NCI-H446 treated with DMSO at 0.1 percent for 48 hours (cell line): ENCODE data around the gene NR6A1.

Experiments used
- DNase-seq: peaks from one replicate; lab custom pipeline; 2025; lab: John Stamatoyannopoulos, UW

NR6A1 gene

DNA sequence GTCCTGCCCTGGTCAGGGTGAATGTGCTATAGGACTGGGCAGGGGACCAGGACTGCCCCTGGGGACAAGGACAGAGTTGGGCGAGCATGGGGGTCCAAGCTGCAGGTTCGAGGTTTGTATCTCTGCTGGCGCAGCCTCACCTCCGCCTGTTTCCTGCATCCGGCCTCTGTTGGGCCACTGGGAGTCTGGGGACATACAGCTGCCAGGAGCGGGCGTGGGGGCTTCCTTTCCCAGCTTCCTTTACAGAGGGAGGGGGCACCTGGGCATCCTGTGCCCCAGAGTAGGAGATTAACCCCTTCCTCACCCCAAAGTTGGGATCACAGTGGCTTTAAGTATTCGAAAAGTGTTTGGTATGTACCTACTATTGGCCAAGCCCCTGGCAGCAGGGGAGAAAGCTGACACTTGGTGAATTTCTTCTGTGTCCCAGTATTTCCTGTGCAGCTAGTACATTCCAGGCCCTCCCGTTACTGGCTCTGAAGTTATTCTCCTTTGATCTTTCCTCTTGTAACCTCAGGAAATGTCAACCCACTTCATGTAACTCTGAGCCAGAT, 24.8 kb upstream of the NR6A1 start:
- DNase-seq: no peak

DNA sequence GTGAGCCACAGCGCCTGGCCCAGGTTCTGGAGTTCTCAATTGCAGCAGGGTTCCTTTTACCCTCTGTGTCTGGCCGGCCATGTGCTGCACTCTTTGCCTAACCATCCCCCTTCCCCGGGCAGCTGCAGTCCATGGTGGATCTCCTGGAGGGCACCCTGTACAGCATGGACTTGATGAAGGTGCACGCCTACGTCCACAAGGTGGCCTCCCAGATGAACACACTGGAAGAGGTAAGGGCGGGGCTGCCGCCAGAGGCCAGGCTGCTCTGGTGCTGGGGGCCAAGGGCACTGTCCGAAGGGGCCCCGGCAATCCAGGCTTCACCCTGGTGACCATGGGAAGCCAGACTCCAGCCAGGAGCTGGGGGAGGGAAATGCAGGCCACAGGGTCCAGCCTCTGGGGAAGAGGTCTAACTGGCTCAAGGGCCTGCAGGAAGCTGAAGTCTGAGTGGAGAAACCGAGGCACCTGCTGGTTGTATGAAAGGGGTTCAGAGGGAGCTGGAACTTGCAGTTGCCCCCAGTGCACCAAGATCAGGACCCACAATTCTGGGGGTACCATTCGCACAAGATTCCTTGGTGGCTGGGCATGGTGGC, 23.9 kb upstream of the NR6A1 start:
- DNase-seq: no peak

DNA sequence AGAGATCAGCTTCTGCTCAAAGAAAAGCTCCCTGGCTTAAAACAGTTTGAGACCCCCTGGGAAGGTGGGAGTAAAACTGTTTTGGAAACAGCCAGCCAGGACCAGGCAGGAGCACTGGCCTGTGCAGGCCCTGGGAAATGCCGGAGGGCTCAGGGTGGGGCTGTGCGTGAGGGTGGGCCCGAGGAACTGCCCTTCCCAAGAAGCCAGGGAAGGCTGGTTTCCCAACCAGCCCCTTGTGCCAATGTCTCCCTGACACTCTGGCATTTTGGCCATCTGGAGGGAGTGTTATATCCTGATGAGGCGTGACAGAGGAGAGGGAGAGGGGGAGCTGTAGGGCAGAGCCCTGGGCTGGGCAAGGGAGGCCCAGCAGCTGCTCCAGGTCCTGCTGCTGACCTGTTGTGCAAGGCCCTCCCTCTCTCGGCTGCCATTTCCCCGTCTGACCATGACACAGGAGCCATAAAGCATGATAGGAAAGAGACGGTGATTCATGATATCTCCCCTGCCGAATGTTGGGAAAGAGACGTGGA, 22.0 kb upstream of the NR6A1 start:
- no peak for DNase-seq

DNA sequence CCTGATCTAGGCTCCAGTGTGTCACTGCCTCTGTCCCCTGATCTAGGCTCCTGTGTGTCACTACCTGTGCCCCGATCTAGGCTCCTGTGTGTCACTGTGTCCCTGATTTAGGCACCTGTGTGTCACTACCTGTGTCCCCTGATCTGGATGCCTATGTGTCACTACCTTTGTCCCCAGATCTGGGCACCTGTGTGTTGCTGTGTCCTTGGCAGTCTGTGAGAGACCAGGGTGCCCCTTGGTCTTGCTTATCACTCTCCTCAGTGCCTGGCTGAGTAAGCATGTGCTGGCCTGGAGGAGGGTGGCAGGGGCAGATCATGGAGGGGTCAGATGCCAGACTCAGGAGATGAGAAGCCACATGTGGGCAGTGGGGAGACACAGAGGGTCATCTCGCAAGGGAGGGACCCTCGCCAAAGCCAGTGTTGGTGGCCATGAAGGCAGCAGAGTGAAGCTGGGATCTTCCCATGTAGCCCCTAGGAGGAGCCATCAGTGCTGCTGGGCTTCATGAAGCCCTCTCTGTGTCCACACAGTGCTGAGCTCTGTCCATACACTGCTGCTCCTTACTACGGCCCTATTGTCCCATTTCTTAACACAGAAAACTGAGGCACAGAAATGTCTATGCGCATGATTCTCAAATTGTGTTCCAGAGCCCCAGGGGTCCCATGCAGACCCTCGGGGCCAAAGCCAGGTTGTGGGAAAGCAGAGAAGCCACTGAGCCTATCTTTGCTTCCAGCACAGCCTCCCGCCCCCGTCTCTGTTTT, 21.3 kb upstream of the NR6A1 start:
- DNase-seq: no peak

DNA sequence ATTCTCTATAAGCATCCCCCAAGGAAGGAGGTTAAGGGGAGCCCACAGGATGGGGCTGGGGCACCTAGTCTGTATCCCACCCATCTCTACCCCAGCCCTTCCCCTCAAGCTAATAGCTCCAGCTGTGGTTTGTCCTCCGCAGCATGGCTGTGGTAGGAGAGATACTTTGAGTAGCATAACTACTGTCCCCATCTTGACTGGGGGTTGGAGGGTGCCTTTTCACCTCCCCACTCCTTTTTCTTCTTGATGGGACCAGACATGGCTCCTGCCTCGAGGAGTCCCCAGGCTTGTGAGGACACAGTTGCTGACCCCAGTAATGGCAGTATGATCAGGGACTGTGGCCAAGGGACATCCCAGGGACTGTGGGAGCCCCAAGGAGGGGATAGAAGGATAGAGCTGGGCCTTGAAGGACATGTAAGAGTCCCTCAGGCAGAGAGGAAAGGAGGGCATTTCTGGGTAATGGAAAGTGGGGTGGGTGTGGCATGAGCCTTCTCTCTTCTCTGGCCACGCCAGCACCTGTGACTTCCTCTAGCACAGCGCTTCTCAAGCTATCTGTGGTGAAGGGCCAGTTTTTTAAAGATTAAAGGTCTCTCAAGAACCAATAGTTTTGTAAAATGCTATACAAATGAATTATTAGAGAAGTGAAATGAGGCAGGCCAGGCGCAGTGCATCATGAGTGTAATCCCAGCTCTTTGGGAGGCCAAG, 19.8 kb upstream of the NR6A1 start:
- DNase-seq: no peak

DNA sequence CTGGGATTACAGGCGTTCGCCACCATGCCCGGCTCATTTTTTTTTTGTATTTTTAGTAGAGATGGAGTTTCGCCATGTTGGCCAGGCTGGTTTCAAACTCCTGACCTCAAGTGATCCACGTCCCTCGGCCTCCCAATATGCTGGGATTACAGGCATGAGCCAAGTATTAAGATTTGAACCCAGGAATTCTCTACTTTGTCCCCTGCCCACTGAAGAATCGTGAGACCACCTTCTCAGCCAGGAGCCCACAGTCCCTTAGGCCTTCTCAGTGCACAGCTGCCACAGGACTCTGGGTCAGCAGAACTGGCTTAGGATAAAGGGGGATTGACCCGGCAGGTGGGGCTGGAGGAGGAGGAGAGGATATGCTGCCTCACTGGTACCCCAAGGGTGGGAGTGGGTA, 19.2 kb upstream of the NR6A1 start:
- no peak for DNase-seq

DNA sequence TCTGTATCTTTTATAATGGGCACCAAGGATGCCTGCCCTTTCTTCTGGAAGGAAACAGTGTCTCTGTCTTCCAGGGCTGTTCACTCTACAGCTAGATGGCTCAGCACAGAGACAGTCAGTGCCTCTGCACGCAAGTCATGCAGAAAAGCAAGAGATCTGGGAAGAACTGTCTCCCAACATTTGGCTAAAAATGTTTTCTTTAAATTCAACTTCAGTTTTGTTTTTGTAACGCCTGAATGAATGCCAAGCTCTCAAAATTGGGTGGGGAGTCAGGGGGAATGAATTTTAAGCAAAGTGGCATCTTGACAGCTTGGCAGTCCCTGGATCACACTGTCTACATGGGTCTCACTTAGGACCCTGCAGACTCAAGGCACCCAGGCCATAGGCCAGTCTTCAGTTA, 18.4 kb upstream of the NR6A1 start:
- no peak for DNase-seq

DNA sequence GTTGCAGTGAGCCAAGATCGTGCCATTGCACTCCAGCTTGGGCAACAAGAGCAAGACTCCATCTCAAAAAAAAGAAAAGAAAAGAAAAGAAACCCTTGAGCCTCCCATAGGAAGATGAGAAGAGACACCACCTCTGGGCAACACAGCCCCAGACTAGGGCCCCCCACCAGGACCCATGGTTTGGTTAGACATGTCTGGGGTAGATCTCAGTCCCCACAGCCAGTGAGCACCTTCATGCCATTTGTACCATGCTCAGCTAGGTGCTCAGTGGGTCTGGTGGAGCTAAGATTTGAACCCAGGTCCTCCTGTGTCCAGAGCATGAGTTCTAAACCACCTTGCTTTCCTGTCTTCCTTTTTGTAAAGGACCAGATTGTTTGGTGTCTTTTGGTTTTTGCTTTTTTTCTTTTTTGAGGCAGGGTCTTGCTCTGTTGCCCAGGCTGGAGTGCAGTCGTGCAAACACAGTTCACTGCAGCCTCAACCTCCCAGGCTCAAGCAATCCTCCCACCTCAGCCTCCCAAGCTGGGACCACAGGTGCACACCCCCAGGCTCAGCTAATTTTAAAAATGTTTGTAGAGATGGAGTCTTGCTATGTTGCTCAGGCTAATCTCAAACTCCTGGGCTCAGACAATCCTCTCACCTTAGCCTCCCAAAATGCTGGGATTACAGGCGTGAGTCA, 17.6 kb upstream of the NR6A1 start:
- no peak for DNase-seq

DNA sequence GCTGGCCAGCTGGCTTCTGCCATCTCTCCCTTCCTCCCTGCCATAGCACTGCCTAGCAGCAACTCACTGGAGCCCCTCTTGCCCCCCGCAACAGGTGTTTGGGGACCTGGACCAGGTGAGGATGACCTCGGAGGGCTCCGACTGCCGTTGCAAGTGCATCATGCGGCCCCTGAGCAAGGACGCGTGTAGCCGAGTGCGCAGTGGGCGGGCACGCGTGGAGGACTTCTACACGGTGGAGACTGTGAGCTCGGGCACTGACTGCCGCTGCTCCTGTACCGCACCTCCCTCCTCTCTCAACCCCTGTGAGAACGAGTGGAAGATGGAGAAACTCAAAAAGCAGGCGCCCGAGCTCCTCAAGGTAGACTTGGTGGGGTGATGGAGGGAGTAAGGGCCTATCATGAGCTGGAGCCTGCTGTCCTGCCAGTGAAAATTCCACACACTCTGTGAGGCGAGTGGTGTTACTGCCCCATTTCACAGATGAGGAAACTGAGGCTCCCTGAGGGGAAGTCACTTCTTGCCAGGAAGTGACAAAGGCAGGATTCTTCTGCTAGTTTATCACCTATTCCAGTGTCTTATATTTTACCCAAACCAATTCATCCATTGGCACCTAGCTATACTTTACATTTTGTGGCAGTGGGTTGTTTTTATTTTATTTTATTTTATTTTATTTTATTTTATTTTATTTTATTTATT, 15.9 kb upstream of the NR6A1 start:
- DNase-seq: no peak

DNA sequence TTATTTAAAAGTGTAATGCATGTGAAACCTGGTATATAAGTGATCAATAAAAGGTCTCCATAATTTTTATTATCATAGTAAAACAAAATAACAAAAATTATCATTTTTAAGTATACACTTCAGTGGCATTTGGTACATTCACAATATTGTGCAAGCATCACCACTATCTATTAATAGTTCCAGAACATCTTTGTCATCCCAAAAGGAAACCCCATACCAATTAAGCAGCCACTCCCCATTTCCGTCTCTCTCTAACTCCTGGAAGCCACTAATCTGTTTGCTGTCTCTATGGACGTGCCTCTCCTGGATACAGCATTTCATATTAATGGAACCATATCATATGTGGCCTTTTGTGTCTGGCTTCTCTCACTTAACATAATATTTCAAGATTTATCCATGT, 13.4 kb upstream of the NR6A1 start:
- no peak for DNase-seq

DNA sequence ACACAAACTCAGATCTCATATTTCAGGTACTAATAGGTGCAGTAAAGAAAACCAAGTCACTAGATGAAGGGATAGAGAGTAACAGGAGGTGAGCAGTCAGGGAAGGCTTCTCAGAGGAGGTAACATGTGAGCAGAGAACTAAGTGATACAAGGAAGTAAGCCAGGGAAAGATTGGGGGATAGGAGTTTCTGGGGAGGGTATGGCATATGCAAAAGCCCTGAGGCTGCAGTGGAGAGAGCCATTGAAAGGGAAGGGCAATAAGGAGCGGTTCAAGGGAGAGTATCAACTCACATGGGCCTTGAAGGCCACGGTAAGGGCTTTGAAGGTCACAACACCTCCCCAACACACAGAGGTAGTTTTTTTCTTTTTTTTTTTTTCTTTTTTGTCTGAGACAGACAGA, 12.7 kb upstream of the NR6A1 start:
- DNase-seq: no peak

DNA sequence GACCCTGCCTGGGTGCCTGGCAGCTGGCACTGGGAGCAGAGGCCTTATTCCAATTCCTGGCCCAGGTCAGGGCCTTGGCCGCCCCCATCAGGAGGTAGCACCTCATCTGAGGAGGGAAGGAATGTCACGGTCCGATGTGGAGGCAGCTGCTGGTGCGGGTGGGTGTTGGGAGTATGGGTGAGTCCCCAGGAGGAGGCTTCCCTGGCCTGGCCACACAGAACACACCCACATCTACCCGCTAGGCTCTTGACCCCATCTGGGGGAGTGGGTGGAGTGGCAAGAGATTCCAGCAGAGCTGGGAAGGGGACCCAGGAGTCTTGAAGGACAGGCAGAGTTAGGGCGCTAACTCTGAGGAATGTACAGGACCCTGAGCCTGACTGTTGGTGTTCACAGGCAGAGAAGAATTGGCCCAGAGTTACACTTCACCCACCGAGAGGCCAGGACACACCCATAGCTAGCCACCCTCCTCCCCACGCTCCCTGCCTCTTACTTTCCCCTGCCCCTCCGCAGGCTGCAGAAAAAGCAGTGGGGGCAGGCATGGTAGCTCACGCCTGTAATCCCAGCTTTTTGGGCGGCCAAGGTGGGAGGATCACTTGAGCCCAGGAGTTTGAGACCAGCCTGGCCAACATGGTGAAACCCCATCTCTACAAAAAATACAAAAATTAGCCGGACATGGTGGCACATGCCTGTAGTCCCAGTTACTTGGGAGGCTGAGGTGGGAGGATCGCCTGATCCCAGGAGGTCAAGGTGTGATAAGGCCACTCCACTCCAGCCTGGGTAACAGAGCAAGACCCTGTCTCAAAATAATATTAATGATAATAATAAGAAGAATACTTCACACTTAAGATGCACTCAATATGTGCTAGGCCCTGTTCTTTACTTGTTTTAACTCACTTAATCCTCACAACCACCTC, 11.8 kb upstream of the NR6A1 start:
- no peak for DNase-seq

DNA sequence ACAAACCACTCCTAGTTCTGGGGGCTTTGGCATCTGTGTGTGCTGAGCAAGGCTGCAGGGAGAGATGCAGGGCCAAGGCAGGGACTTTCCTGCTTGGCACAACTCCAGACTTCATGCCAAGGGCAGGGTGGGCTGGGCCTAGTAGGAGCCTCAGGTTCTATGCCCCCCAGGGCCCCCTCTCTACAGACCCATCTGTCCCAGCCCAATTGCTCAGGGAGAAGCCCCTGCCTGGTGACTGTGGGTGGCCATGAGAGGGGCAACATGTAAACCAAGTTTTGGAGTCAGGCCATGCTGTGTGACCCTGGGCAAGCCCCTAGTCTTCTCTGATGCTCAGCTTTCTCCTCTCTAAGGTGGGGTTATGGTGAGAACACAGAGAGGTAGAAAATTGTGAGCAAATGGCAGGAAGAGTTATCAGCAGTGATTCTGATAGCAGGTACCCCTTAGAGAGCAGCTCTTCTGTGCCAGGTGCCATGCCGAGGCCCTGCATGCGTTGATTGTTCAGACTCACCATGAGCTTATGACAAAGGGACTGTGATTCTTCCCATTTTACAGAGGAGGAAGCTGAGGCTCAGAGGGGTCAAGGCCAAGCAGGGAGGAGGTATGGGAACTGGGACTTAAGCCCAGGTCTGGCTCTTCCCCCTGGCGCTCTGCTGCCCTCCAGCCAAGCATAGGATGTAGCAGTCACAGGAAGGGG, 11.0 kb upstream of the NR6A1 start:
- no peak for DNase-seq

DNA sequence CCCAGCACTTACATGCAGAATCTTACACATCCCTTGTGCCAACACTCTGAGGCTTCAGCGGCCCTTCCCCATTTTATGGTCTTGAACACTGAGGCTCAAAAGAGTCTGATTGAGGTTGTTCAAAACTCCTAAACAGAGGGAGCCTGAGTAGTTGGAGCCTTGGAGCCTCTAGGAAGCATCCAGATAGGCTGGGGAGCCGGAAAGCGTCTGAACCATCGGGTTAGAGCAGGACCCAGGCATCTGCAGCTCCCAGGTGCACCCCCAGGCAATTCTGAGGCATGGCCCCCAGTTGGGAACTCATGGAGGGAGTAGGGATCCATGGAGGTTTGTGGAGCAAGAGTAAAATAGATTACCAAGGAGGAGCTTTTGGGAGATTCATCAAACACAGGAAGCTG, 9.6 kb upstream of the NR6A1 start:
- no peak for DNase-seq

DNA sequence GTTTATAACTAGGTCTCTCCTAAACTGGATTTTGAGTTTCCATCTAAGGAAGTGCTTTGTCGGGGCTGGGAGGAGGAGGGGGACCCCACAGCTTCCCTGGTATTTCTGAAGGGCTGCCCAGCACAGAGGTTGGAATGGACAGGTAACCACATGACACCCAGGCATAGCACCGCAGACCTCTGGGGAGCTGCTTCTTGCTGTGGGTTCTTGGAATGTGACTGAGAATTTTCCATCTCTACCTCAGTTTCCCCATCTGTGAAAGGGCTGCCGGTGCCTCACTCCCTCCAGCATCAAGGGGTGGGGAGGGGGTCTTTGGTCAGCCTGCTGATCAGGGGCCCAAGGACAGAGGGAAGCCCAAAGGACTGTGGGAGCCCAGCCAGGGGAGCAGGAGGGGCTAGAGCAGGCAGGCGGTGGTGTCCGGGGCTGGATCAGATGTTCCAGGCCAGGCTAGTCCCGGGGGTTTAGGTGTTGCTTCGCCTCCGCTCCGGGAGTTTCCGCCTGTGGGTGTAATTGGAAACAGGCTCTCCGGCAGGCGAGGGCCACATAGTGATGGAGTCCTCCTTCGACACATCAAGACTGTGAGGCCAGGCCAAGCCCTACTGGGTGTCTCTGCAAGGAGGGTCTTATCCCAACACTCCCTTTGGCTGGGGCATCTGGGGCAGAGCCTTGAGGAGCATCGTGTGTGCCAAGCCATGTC, 9.1 kb upstream of the NR6A1 start:
- DNase-seq: no peak

DNA sequence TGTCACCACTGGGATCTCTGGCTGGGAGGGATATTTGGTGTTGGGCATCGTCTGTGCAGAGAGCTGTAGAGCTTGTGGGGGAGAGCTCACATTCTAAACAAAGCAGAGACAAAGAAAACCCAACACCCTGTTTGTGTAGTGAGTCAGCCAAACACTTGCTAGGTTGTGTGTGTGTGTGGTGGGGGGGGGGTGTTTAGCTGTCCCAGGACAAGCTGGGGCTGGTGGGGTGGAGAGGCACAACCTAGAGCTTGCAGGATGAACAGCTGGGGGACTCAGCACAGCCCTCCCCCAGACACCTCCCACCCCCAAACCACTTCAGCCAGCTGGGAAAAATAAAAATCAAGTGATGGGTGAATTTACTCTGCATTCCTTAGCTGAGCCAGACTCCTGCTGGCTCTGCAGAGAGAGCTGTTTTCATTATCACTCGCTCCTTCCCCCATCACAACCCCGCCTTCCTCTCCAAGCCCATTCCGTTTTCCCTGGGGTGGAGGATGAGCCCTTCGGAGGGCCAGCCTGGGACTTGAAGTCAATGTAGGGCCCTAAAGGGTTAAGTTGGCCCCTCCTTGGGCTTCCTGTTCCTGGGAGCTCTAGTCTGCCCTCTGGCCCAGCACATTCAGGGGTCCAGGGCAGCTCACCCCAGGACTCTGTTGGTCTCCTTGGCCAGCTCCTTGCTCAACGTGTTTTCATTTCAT, 8.4 kb upstream of the NR6A1 start:
- no peak for DNase-seq

DNA sequence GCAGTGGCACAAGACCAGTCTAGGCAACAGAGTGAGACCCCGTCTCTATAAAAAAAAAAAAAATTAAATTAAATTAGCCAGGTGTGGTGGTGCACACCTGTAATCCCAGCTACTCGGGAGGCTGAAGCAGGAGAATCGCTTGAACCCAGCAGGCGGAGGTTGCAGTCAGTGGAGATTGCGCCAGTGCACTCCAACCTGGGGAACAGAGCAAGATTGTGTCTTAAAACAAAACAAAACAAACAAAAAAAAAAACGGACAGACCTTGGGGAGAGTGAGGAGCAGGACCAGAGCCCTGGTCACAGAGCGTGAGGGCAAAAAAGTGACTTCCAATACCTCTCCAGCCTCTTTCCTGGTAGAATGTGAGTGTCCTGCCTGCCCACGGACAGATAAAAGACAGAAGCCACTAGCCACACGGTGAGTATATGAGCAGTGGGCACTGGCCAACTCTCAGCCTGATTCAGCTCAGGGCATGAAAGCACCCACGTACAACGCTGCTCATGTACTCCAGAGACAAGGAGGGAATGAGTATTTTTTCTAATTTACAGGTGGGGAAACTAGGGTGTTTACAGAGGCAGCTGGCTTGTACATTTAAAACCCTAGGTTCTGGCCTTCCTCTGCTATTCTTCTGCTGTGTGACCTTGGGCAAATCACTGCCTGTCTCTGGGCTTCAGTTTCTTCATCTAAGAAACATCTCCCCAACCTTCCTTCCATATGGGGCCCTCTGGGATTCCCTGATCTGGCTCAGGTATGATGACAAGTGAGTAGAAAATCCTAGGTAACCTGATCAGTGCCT, 7.7 kb upstream of the NR6A1 start:
- DNase-seq: no peak
